GM18519 (cell line): ENCODE data around the gene GPR146.

ENCODE experiments used
- ATAC-seq: cut with Tn5 transposase; IDR thresholded peaks from one replicate; pipeline ENCODE4 v1.9.1; 2021; ENCODE audit warnings: mild to moderate bottlenecking, moderate library complexity; ENCODE audit not compliant: unreplicated experiment, low FRiP score

The GPR146 gene

GRCh38 chr7:1103009-1103788 lies 58.9 kb downstream of the GPR146 start:
- ATAC-seq = no peak

GRCh38 chr7:1103789-1104515 lies 59.6 kb downstream of the GPR146 start:
- no peak for ATAC-seq

GRCh38 chr7:1104516-1105179 lies 60.3 kb downstream of the GPR146 start:
- no peak for ATAC-seq

DNA sequence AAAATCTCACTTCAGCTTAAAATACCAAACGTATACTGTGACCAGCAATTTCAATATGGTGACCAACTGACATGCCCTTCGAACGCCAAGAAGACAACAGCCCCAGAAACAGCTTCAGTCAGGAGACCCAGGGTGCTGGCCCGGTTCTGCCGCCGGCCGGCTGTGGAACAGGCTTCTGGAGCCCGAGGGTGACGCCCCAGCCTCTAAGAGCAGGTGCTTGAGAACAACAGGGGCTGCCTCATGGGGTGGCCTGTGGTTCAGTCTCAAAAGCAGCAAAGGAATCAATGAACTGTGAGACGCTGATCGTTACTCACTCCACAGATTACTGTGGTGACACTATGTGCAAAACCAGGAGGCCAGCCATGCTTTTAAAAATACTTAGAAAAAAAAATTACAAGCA lies 60.8 kb downstream of the GPR146 start:
- no peak for ATAC-seq

- no peak for ATAC-seq
Measured at GRCh38 chr7:1106063-1106792, 61.9 kb downstream of the GPR146 start.

GRCh38 chr7:1106793-1107421 lies 62.6 kb downstream of the GPR146 start:
- no peak for ATAC-seq

DNA sequence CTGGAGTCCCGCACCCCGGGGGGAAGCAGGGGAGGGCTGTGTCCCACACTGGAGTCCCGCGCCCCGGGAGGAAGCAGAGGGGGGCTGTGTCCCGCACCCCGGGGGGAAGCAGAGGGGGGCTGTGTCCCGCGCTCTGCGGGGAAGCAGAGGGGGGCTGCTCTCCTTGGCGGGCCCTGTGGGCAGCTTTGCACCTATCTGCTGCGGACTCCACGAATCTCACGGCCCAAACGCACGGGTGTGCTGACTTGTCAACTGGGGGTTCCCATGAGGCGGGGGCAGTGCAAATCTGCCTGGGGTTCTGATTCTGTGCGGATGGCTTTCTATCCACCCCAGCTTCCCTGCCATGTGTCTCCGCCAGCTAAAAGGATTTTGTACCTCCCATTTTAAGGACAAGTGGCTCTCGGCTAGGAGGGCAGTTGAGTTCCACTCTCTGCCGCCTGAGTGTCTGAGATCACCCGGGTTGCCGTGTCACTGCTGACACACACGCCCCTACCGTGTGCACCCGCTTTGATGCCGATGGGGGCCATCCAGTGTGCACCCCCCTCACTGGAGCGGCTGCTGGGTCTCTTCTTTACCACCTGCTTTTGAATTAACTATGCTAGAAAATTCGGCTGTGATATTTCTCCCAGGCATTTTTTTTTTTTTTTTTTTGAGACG lies 64.0 kb downstream of the GPR146 start:
- no peak for ATAC-seq
